GM21390 (cell line): ENCODE data around the gene WDR4.
"Not testable (repeated sequence)": the region's sequence is repeated elsewhere in the genome, so short reads cannot be mapped to it uniquely, and the experiment has no call there.

Experiments used
- ATAC-seq: cut with Tn5 transposase; IDR thresholded peaks from one replicate; pipeline ENCODE4 v1.9.1; 2021; ENCODE audit not compliant: unreplicated experiment

The WDR4 gene

GRCh38 chr21:42841156-42841915 is 38.0 kb downstream of the WDR4 start:
- no peak for ATAC-seq

DNA sequence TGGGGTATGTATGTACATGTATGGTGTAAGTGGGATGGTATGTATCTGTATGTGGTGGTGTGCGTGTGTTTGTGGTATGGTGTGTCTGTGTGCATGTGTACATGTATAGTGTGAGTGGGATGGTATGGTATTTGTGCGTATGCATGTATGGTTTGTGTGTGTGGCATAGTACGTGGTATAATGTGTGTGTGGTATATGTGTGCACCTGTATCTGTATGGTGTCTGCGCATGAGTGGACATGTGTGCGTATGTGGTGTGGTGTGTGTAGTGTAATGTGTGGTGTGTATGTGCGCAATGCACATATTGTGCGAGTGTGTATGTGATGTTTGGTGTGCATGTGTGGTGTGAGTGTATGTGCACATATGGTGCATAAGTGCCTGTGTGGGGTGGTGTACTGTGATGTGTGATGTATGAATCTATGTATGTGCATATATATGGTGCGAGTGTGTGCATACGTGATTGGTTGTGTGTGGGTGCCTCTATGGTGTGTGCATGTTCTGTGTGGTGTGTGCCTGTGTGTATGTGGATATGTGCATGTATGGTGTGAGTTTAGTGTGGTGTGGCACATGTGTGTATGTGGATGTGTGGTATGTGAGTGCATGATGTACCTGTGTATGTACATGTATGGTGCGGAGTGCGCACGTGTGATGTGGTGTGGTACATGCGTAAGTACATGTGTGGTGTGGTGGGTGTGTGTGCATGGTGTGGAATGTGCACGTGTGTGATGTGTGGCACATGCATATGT is 38.8 kb downstream of the WDR4 start:
- no peak for ATAC-seq

- no peak for ATAC-seq
Measured at GRCh38 chr21:42839271-42840231, 39.8 kb downstream of the WDR4 start.

- not testable (repeated sequence) for ATAC-seq
Measured at GRCh38 chr21:42838212-42838690, 41.1 kb downstream of the WDR4 start.

DNA sequence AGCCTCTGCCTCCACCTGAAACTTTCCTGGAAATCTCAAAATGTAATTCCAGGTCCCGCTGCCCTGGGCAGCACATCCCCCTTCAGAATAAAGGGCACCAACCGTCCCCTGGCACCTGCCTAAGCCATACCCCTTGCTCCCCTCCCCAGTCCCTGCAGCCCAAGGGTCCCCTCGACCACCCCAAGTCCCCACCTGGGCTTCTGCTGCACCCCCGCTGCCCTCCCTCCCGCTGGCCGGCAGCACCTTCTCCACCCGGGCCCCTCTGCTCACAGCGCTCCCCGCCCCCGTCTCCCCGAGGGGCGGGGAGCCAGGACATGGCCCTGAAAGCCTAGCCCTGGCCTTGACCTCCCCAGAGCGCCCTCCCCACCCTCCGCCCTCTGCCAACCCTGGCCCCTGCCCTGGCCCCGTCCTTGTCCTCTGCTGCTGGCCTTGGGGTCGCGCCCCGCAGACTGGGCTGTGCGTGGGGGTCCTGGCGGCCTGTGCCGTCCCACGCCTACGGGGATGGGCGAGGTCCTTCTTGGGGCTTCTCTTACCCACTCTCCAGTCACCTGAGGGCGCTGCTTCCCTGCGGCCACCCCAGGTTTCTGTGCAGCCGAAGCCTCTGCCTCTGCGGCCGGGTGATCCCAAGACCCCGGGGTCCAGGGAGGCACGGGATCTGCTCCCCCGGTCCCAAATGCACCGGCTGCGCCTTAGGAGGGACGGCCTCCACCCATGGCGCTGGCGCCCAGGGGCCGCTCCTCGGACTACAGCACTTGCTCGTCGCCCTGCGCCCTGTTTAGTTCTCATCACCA is 41.7 kb downstream of the WDR4 start:
- no peak for ATAC-seq

DNA sequence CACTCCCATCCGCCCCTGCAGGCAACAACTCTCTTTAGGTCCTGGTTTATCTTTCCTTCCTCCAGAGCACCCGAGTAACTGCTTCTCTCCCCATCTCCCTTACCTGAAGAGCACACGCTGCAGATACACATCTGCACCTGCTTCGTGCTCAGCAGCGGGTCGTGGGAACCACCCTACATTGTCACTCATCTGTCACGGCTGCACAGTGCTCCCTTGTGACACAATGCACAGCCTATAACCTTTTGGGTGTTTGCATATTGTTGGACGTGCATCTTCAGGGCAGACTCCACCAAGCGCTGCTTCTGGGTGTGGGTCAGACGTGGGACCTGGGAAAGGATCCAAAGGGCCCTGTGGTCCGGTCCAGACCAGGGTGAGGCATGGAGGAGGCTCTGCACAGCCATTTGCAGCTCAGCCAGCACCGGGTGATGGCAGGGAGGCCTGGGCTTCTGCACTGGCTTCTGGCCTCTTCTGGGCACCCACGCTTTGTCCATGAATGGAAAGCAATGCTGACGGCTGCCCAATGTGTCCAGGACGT is 42.5 kb downstream of the WDR4 start:
- no peak for ATAC-seq

GRCh38 chr21:42836402-42836666 is 43.0 kb downstream of the WDR4 start:
- ATAC-seq, result no peak

DNA sequence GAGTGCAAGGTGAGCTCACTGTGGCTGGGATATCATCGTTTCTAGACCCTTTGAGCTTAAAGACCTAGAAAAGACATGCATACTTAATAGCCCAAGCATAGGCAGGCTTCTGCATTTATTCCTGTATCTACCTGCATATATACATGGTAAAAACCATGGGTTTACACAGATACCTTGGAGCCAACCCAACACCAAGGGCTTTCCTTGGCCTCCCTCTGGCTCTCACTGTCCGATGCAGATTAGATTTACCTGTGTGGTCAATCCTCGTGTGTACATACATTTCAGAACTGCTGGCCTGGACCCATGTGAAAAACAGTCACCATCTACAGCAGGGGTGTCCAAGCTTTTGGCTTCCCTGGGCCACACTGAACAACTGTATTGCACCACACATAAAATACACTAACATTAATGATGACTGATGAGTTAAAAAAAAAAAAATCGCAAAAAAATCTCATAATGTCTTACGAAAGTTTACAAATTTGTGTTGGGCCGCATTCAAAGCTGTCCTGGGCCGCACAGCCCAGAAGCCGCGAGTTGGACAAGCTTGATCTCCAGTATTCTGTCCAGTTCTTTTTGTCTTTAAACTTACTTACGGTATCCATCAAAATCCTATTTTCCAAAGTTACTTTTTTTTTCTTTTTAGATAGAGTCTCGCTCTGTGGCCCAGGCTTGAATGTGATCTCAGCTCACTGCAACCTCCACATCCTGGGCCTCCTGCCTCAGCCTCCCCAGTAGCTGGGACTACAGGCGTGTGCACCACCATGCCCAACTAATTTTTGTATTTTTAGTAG is 43.5 kb downstream of the WDR4 start:
- ATAC-seq, result no peak

- no peak for ATAC-seq
Measured at GRCh38 chr21:42835211-42835610, 44.1 kb downstream of the WDR4 start.

- no peak for ATAC-seq
Measured at GRCh38 chr21:42834726-42835191, 44.6 kb downstream of the WDR4 start.

- no peak for ATAC-seq
Measured at GRCh38 chr21:42833859-42834725, 45.2 kb downstream of the WDR4 start.

DNA sequence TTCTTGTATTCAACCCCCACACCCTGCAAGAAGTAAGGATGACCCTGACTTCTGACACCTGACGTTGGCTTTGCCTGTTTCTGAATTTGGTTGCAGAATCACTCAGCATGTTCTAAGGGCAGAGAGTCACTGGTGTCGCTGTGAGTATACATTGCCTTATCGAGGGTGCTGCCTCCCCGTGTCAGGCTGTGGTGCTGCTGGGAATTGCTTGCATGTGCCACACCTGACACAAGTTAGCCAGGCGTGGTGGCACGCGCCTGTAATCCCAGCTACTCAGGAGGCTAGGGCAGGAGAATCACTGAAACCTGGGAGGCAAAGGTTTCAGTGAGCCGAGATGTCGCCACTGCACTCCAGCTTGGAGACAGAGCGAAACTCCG is 45.9 kb downstream of the WDR4 start:
- no peak for ATAC-seq

- not testable (repeated sequence) for ATAC-seq
Measured at GRCh38 chr21:42832321-42832630, 47.1 kb downstream of the WDR4 start.

DNA sequence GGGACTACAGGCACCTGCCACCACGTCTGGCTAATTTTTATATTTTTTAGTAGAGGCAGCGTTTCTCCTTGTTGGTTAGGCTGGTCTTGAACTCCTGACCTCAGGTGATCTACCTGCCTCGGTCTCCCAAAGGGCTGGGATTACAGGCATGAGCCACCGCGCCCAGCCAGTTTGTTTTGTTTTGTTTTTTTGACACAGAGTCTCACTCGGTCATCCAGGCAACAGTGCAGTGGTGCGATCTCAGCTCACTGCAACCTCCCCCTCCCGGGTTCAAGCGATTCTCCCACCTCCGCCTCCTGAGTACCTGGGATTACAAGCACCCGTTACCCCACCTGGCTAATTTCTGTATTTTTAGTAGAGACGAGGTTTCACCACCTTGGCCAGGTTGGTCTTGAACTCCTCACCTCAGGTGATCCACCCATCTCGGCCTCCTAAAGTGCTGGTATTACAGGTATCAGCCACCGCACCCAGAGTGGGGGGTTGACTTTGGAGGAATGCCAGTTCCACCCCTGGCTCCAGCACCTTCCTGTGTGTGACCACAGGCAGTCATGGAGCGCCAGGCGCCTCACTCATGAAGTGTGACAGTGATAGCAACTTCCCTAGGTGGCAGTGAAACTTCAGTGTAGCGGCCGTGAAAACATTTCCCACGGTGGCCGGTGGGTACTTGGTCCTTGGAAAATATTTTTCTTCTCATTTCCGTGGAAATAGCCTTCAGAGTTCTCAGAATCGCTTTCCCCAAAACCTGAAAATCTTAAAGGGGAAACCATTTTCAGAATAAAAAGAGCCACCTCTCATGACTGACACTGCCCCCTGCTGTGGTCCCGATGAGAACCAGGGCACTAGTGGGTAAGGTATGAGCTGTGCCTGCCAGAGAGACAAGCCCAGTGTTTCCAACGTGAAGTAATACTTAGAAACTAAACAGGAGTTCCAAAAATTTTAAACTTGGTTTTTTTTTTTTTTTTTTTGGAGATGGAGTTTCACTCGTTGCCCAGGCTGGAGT is 48.6 kb downstream of the WDR4 start:
- no peak for ATAC-seq

DNA sequence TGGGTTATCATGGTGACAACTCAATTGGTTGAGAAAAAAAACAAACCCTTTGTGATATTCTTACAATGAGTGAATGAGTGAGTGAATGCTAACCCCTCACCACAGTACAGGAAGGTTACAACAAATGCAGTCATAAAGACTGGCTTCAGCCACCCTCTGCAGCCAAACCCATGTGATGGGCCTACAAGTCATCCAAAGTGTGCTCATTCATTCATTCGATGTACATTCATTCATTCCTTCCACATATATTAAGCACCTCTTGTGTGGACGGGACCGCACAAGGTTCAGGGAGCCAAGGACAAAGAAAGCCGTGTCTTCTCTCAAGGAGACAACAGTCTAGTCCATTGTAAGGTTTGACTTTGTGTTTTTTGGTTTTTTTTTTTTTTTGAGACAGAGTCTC is 49.4 kb downstream of the WDR4 start:
- no peak for ATAC-seq

DNA sequence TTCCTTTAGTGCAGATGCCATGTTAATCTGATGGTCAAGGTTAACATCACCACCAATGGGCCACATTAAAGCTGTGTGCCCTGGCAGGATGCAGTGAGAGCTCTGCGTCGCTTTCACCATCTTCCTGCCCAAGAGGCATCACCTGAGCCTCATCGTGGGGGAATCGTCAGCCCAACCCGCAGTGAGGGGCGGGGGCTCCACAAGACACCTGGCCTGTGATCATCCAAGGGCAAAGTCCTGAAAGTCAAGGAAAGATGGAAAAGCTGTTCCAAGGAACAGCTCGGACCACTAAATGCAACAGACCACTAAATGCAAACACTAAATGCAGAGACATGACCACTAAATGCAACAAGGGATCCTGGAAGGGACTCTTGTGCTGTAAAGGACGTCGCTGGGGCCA is 49.9 kb downstream of the WDR4 start:
- no peak for ATAC-seq

- ATAC-seq, result no peak
Measured at GRCh38 chr21:42827588-42827987, 51.8 kb downstream of the WDR4 start.
